Breast epithelium (tissue), 4 donors: ENCODE measurements around the gene LAP3. TPM values are rescaled to one million over a fixed set of nuclear protein-coding genes. Genes with fewer than 3 reads are reported as not detected.

Source experiments
- DNase-seq, 2 donors: peaks; one replicate each; pipeline ENCODE4 v3.0.0-alpha.2; 2019; ENCODE audit warnings: low spot score in 2 of 2
- H3K27ac ChIP-seq, 2 donors: fragments of 200-600 bp; sonication (generic) in 1 of 2; one replicate each; pipeline ENCODE4 v1.5.1; 2016 to 2019; ENCODE audit warnings: mild to moderate bottlenecking in 1 of 2
- H3K27me3 ChIP-seq, 2 donors: fragments of 200-600 bp; sonication (generic) in 1 of 2; one replicate each; pipeline versions ENCODE4 v1.5.1 to v1.6.0; 2017 to 2019; ENCODE audit warnings: control low read depth in 1 of 2, mild to moderate bottlenecking in 1 of 2
- H3K36me3 ChIP-seq: fragments of 200-600 bp; one replicate; pipeline ENCODE4 v1.5.1; 2019
- H3K4me1 ChIP-seq, 2 donors: fragments of 200-600 bp; sonication (generic); one replicate each; pipeline ENCODE4 v1.5.1; 2016 to 2019; ENCODE audit warnings: control low read depth in 1 of 2
- H3K4me3 ChIP-seq, 3 donors: fragments of 200-600 bp; sonication (generic); 1 replicate in 2 of 3; 2 replicates in 1 of 3; pipeline ENCODE4 v1.5.1; 2016 to 2019; ENCODE audit warnings: mild to moderate bottlenecking in 3 of 3, moderate library complexity in 2 of 3
- H3K9me3 ChIP-seq, 2 donors: fragments of 200-600 bp; sonication (generic) in 1 of 2; one replicate each; pipeline ENCODE4 v1.5.1; 2016 to 2019; ENCODE audit warnings: control low read depth in 1 of 2
- CTCF ChIP-seq, 3 donors: fragments of 450-650 bp; IDR thresholded peaks; one replicate each; pipeline ENCODE4 v1.5.1; 2016 to 2017; ENCODE audit warnings: antibody characterized with exemption in 3 of 3, mild to moderate bottlenecking in 3 of 3, moderate library complexity in 3 of 3
- POLR2A ChIP-seq: fragments of 450-650 bp; IDR thresholded peaks from one replicate; pipeline ENCODE4 v1.6.1; 2016; ENCODE audit warnings: antibody characterized with exemption, mild to moderate bottlenecking, moderate library complexity
- POLR2AphosphoS5 ChIP-seq, 3 donors: sonication (generic); formaldehyde crosslinking; IDR thresholded peaks; one replicate each; pipeline ENCODE4 v1.6.1; 2017; ENCODE audit warnings: antibody characterized with exemption in 3 of 3
- intact Hi-C: fragments of 100-400 bp; cut with DNase I; formaldehyde crosslinking; loops from one replicate; pipeline ENCODE4 v1.15.1; 2023; ENCODE audit warnings: low total_unique reads
- total RNA-seq, 3 donors: library from RNA; depleted of rRNA; stranded (reverse); fragments of >200 nt; gene quantifications; one replicate each; pipeline ENCODE4 v1.1.0, GENCODE V29; 2016

LAP3 gene
- total RNA-seq, 3 donors from 2014 or later: 72.4 to 93.4 (median 81.0) TPM

- DNase-seq: no peak
- intact Hi-C loops: no loop called here
- peaks cover 0 to 12% of the 10 kb centered on the region in 2 donors for H3K9me3 ChIP-seq
- H3K36me3 ChIP-seq: no peaks in the 10 kb centered on the region
- no peak overlapping the region for H3K27ac ChIP-seq
- no peak overlapping the region for H3K4me3 ChIP-seq
- TF ChIP-seq POLR2AphosphoS5 (IDR thresholded peaks at IDR 0.05) (no peak), POLR2A (no peak)
- no peaks in the 10 kb centered on the region for H3K4me1 ChIP-seq
- H3K27me3 ChIP-seq: no peaks in the 10 kb centered on the region
These were observed 65.4 kb downstream of the LAP3 start for GRCh38 chr4:17642398-17642783.

- H3K9me3 ChIP-seq: peaks cover 0 to 12% of the 10 kb centered on the region in 2 donors
- H3K36me3 ChIP-seq: no peaks in the 10 kb centered on the region
- H3K4me3 ChIP-seq: no peak overlapping the region
- no peak overlapping the region for H3K27ac ChIP-seq
- H3K27me3 ChIP-seq: no peaks in the 10 kb centered on the region
- intact Hi-C loops: no loop called here
- H3K4me1 ChIP-seq: no peaks in the 10 kb centered on the region
- no peak for DNase-seq
- TF ChIP-seq CTCF (IDR thresholded peaks at IDR 0.05) (no peak), POLR2A (no peak), POLR2AphosphoS5 (IDR thresholded peaks at IDR 0.05) (no peak)
These were observed 69.7 kb downstream of the LAP3 start for GRCh38 chr4:17646693-17647092.

GRCh38 chr4:17647176-17647806, 70.3 kb downstream of the LAP3 start:
- no peak overlapping the region for H3K4me3 ChIP-seq
- H3K36me3 ChIP-seq: no peaks in the 10 kb centered on the region
- H3K27me3 ChIP-seq: no peaks in the 10 kb centered on the region
- no peak for TF ChIP-seq CTCF (IDR thresholded peaks at IDR 0.05)
- no peak for TF ChIP-seq POLR2A
- no peak for TF ChIP-seq POLR2AphosphoS5 (IDR thresholded peaks at IDR 0.05)
- intact Hi-C loops: no loop called here
- H3K4me1 ChIP-seq: no peaks in the 10 kb centered on the region
- peaks cover 0 to 6% of the 10 kb centered on the region in 2 donors for H3K9me3 ChIP-seq
- no peak overlapping the region for H3K27ac ChIP-seq
- DNase-seq: no peak

GRCh38 chr4:17647927-17648326, 70.9 kb downstream of the LAP3 start:
- no peaks in the 10 kb centered on the region for H3K27me3 ChIP-seq
- no peak overlapping the region for H3K4me3 ChIP-seq
- no peak overlapping the region for H3K27ac ChIP-seq
- intact Hi-C loops: no loop called here
- no peak for TF ChIP-seq POLR2AphosphoS5 (IDR thresholded peaks at IDR 0.05)
- no peak for TF ChIP-seq POLR2A
- TF ChIP-seq CTCF (IDR thresholded peaks at IDR 0.05): no peak
- peaks cover 0 to 2% of the 10 kb centered on the region in 2 donors for H3K9me3 ChIP-seq
- no peaks in the 10 kb centered on the region for H3K4me1 ChIP-seq
- H3K36me3 ChIP-seq: no peaks in the 10 kb centered on the region
- DNase-seq: no peak

GRCh38 chr4:17650406-17650805, 73.4 kb downstream of the LAP3 start:
- intact Hi-C loops: no loop called here
- Histone ChIP-seq H3K27me3 (no peaks in the 10 kb centered on the region), H3K9me3 (no peaks in the 10 kb centered on the region), H3K27ac (no peak overlapping the region), H3K36me3 (no peaks in the 10 kb centered on the region), H3K4me1 (no peaks in the 10 kb centered on the region), H3K4me3 (no peak overlapping the region)
- DNase-seq: no peak
- TF ChIP-seq CTCF (IDR thresholded peaks at IDR 0.05) (no peak), POLR2AphosphoS5 (IDR thresholded peaks at IDR 0.05) (no peak), POLR2A (no peak)
